Stimulated activated CD4-positive, alpha-beta T cell treated with anti-CD3 and anti-CD28 coated beads, Interleukin-15, amount 100 ng/mL, for 24 hours (primary cell): ENCODE data around the gene GADD45GIP1.
A peak's percentile ranks its signal among the peaks of the same experiment; 100 is the strongest.

Experiments
- DNase-seq: peaks from one replicate; pipeline ENCODE4 v3.0.0-alpha.2; 2020

The GADD45GIP1 gene

DNA sequence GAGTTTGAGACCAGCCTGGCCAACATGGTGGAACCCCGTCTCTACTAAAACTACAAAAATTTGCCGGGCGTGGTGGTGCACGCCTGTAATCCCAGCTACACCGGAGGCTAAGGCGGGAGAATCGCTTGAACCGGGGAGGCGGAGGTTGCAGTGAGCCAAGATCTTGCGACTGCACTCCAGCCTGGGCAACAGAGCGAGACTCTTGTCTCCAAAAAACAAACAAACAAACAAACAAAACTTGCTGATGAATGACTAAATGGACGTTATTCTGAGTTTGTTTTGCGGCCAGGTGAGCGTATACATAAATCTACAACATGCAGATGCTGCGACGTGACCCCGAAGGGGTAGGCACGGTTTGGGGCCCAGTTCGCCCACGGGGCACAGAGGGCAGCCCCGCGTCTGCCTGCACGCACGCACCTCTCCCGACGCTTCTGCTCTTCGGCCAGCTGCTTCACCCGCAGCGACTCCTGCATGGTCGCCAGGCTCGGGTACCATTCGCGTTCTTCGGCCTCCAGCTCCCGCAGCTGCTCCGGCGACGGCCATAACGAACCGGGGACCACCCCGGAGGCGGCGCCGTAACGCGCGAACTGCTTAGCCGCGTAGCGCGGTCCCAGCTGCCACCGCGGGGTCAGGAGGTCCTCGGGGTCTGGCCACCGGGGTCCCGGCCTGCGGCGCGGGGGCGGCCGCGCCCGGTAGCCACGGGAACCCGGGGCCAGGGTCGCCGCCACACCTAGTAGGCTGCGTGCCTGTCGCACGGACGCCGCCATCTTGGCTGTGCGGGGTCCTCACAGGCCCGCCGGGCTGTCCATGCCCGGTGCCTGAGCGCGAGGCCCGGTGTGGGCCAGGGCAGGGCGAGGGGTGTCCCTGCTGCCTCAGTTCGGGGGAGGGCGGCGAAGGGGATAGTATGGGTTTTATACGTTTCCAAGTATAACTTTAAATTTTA is at the start of gene GADD45GIP1:
TSS of gene GADD45GIP1 (minus strand) at position 778 of the 943 bp plus-strand sequence. CDS start at position 767, 11 bp downstream.
- DNase-seq = peak; percentile 91

DNA sequence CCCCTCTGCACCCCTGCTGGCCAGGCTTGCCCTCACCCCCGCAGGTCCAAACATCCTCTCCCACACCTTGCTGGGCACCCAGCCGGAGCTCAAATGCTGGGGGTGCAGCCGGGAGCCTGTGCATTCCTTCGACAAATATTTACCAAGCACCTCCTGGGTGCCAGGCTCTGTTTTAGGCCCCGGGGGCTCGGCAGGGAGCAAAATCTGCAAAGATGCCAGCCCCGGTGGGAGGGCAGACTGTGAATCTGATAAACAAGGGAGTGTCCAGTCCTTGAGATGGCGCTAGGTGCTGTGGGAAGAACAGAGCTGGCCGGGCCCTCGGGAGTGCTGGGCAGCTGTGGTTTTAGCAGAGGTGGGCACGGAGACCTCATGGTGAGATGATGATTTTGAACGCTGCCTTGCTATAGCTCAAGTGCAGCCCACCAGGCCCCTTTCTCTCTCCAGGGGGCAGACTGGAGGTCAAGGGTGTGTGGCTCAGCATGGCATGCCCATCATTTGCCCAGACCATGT is 48.9 kb upstream of the GADD45GIP1 start:
- DNase-seq = no peak

DNA sequence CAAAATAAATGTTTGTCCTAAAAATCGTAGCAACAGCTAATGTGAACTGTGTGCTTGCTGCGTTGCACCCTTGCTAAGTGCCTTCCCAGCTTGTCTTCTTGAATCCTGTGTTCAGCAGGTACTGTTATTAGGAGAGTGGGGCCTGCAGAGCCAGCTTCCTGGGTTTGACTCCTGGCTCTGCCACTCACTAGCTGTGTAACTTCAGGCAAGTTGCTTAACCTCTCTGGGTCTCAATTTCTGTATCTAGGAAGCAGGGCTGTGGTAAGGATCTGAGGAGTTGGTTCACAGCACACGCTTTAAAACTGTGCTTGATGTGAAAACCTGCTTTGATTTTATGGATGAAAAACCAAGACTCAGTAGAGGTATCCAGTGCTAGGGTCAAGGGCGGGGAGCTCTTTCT is 48.2 kb upstream of the GADD45GIP1 start:
- DNase-seq = no peak

DNA sequence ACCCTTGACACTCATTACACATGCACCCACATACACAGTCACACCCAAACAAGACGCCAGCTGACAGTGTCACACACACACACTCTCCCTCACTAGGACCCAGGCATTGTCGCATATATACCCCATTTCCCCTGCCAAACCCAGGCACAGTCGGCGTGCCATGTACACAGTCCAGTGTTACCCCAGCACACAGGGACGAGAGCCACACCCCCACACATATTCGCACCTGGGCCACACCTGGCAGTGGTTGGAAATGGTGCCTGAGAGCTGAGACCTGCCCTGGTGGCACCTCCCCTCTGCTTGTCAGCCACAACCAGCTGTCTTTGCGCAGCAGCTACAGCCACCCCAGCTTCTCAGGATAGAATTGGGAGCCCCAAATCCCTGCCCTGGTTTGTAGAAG is 47.2 kb upstream of the GADD45GIP1 start:
- DNase-seq = no peak

DNA sequence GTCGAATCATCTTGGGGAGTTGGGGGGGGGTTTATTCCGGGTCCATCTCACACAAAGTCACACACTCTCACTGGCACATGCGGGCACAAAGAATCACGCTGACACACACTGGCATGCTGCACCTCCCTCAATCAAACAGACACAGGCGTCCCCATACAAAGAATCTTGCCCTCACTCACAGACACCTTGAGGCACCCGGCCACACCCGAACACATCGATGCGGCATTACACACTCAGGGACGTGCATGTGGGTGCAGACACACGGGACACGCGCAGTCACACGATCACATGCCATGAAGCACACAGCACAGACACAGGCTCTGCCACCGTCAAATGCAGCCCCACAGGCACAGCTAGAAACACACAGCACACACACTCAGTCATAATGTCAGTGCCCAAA is 46.1 kb upstream of the GADD45GIP1 start:
- DNase-seq = no peak

DNA sequence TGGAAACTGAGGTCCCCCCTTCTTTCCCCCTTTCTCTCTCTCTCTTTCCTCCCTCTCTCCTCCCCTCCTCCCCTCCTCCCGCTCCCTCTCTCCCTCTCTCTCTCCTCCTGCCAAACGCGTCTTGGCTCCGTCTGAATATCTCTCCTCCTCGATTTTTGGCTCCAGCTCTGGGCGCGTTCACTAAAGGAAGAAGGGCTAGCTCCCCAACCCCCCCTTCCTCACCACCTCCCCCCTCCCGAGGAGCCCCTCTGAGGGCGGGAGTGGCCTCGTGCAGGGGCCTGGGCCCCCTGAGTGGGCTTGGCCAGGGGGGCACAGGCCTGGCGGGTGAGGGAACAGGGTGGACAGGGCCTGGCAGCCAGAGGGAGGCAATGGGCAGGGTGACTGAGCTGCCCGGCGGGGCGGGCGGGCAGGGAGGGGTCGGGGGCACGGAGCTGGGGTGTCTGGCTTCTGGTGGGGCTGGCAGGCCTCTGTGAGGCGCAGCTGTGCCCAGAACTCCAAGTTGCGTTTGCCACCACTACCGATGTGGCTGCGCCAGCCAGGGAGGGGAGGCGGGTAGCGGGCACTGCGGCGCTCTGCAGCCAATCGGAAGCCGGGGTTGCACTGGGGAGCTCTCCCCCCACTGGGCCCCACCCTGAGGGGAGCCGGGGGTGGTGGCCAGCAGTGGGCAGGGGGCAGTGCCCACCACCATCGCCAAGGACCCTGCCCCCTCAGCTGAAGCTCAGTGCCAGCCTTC is 45.3 kb upstream of the GADD45GIP1 start:
- DNase-seq = no peak

DNA sequence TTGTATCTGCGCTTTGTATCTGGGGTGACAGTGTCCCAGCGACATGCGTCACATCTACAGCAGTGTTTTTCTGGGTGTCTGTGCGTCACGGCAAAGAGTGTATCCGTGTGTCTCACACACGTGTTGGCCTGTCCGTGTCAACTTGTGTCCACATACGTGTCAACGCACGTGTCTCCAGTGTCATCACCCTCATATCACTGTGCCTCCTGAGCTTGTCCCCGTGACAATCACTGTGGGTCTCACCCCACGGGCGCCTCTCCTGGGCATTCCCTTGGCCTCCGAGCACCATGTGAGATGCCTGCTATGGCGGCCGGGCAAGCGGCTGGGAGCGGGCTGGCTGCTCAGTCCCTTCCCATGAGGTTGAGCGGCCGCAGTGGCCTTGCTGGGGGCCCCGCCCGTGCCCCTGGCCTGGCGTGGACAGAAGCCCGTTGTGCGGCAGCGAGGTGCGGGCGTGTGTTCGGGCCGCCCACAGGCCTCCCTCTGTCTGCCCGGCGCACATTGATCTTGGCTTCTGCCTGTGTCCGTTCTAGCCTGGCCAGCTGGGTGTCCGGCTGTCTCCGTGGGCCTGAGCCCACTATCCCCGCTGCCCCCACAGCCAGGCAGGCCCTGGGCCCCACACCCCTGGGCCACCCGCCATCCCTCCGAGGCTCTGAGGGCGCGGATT is 44.6 kb upstream of the GADD45GIP1 start:
- DNase-seq = no peak

DNA sequence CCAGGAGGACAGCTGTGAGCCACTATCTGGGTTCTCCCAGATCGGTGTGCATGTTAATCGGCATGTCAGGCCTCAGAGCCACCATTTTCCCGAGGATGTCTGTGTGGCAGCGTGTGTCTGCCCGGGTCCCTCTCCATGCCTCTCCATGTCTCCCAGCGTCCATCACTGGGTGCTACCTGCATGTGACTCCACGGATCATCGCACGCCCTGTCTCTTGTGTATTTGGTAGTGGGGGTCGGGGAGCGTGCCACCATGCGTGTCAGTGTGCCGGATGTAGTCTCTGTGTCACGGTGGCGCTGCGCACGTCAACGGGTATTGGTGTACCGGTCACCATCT is 44.1 kb upstream of the GADD45GIP1 start:
- DNase-seq = no peak

DNA sequence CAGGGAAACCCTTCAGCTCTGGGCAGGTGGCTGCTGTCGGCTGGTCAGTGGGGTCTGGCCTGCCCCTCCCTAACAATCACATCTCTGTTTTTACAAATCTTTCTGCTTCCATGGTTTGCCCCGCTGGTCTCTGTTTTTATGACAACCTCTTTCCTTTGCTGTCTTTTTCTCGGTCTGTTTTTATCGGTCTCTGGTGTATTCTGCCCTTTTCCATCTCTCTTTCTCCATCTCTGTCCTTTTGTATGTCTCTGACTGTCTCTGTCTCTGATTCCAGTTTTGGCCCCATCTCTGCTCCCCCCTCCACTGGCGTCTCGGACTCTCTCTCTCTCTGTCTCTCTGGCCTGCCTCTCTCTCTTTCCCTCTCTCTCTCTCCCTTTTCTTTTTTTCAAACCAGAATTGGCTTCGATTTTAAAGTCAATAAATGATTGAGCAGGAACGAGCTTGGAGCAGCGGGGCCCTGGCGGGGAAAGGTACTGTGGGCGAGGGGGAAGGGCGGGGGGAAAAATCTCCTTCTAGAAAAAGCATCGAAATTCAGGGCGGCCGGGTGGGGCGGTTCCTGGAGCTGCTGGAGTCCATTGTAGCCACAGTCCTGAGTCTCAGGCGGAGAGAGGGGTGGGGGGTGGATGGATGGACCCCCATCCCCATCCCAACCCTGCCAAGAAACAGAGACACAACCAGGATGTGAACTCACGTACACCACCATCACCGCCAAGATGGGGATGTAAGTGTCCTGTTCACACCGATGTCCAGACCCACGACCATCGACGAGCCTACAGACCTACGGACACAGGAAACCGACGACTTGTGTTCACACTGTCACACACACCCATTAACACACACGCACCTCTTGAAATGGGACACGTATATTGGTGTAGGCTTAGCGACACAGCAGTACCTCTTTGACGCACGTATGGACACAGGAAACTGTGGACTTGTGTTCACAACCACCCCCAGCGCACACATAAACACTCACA is 41.2 kb upstream of the GADD45GIP1 start:
- DNase-seq = no peak

DNA sequence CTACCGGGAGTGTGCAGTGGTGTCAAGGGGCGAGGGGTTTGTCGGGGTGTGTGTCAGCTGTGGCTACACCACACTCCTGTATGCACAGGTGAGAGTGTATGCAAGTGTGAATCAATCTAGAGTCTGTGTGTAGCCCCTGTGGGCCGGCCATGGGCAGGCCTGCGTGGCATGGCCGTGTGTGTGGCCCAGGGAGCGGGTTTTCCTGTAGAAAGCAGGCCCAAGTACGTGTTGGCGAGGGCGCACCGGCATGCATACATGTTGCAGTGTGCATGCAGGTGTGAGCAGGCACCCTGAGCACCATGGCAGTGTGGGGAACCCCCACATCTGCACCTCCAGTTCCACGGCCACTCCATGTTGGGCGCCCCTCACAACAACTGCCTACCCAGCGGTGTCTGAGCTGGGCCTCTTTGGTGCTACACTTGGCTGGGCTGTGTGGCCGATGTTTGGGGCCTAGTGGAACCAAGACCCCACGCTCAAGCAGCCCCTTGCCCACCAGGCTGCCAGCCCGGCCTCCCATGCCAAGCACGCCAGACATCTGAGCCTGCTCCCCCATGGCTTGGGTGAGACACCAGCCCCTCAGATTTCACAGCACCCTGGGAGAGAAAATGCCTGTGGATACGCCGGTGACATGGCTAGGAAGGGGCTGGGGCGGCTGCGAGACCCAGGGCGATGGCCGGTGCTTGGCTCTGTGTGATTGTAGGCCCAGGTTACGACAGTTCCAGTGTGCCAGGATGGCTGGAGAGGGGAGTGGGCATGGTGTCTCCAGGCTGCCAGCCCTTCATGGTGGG is 40.4 kb upstream of the GADD45GIP1 start:
- DNase-seq = no peak

DNA sequence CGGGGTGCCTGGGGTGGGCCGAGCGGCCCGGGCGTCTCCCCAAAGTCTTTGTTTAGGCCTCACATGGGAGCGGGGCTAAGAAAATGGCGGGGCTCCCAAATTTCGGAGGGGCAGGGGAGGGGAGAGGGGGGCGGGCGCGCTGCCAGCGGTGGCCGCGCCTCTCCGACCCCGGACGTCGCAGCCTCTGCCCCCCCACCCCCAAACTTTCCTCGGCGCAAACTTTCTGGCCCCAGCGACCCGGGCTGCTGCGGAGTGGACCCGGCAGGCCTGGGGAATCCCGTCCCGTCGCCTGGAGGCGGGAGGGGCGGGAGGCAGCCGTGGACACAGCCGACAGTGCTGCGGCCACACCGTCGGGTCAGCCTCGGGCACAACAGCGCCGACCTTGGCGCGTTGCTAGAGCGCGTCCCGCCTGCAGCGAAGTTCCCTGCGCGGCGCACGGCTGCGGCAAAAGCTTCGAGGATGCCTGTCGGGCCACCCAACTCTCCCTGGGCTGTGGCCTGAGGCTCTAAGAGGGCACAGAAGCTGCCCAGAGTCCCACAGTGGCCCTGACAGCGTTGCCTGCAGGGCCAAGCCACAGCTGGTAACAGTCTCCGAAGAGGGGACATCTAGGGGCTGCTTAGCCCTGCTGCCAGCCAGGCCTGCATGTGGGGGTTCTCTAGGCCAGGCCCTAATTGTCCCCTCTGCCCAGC is 39.5 kb upstream of the GADD45GIP1 start:
- DNase-seq = no peak

DNA sequence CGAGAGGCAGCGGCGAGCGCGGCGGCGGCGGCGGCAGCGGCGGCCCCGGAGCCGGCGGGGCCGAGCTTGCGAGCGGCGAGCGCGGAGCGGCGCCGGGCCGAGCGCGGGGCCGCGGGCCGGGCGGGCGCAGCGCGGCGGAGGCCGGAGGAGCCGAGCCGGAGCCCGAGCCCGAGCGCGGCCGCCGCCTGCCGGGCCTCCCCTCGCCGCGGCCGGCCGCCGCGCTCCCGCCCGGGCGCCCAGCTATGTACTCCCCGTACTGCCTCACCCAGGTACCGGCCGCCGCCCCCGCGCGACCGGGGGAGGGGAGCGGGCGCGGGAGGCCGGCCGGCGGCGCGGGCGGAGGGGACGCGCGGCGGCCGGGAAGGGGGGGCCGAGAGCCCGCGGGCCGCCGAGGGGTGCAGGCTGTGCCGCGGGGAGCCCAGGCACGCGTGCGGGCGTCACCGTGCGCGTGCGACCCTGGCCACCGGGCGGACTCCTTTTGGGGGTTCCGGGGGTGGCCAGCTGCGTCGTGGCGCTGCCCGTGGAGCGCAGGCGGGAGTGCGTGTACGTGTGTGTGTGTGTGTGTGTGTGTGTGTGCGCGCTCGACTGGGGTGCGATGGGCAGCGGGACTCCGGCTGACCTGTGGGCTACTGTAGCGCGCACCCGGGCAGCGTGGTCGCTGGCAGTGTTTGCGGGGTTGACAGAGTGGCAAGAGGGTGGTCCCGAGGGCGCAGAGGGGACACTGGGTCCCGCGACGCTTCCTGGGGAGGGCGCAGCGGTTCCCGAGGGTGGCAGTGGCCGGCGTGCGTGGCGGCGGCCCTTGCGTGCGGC is 38.8 kb upstream of the GADD45GIP1 start:
- DNase-seq = peak; percentile 37

DNA sequence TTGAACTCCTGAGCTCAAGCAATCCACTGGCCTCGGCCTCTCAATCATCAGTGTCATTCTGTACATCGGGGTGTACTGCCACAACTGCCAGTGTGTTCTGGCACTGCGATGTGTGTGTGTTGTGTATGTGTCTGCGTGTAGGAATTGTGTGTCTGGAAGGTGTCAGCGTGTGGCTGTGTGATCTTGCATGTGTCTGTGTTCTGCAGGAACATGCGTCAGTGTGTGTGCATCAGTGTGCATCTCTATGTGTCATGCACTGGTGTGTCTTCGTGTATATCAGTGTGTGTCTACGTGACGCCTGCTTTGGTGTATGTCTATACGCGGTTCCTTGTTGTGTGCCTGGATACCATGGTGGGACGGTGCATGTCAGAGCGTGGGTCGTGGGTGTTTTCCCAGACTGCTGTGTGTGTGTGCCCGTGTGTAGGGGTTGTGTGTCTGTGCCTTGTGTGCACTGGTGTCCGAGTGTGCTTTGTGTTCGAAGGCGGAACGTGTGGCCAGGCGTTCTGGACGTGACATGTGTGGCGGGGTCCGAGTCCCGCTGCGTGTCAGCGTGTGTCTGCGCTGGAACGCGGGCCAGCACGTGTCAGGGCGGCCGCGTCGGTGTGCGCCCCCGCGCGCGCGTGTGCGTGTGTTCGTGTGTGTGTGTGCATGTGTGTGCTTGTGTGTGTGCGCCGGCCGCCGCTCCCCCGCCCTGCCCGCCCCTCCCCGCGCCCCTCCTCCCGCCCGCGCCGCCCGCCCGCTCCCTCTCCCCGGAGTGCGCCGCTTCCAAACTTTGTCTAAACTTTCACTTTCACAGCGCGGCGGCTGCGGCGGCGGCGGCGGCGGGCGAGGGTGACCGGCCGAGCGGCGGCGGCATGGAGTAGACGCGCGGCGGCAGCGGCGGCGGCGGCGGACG is 37.9 kb upstream of the GADD45GIP1 start, which contains the start of gene NFIX:
TSS of gene NFIX (plus strand) at position 775 of the 895 bp plus-strand sequence. CDS start 363 bp downstream, outside the sequence.
- peak; percentile 75 for DNase-seq

DNA sequence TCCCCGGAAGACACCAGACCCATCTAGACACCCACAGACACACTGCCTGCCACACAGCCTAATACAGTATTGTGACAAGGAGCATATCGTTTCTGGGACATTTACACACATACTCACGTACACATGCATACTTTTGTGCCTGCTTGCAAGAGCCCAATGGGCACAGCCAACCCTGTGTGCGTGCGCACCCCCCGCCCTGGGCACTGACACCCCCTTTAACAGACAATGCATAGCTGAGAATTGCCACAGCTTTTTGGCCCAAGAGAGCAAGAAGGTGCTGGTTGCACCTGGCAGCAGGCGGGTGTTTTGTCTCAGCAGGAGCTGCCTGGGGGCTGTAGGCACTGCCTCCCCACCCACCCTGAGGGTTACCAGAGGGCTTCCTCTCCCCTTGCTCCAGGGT is 36.5 kb upstream of the GADD45GIP1 start:
- DNase-seq = no peak

DNA sequence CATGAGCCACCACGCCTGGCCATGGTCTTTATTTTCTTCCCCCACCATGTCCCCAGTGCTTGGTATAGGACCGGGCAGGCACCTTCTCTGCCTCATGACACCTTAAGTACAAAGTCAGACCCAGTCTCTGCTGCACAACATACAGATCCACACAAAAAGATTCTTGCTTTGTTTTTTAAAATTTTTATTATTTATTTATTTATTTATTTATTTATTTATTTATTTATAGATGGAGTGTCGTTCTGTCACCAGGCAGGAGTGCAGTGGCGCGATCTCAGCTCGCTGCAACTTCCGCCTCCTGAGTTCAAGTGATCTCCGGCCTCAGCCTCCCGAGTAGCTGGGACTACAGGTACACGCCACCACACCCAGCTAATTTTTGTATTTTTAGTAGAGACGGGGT is 35.7 kb upstream of the GADD45GIP1 start:
- no peak for DNase-seq

DNA sequence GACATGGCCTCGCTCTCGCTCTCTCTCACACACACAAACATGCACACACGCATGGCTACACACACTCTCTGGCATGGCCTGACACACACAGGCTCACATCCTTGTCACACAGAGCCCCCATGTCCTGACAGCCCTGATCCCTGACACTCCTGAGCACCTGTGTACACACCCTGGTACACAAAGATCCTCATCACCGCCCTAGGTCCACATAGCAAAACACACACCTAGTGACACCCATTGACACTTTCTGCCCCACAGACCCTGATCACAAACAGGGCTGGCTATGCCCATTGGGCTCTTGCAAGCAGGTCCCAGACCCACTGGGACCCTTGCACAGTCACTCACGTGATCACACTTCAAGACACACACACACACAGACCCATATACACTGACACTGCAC is 34.3 kb upstream of the GADD45GIP1 start:
- DNase-seq = no peak

DNA sequence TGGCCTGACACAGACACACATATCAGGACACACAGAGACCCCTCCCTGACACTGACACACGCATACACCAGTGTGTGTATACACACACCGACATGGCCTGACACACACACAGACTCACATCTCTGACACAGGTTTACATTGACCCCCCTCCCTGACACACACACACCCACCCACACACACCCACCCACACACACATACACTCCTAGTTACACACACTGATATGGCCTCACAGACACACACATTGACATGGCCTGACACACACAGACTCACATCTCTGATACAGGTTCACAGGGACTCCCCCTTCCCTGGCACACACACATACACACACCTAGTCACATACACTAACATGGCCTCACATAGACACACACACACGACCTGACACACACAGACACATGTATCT is 33.8 kb upstream of the GADD45GIP1 start:
- no peak for DNase-seq

DNA sequence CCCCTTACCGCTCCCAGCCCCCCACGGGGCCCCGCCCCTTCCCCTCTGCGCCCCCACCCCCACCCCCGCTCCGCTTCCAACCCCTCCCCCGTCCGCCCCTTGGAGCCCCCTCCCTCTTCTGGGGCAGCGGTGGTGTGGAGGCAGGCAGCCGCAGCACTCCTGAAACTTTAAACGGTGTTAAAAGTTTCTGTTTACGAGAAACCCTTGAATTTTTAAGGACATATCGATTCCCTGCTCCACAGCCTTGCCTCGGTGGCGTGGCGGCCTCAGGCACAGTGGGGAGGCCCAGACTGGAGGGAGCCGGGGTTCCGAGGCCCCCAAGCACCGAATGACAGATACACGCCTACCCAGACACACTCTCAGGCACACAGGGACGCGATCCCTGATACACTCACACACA is 33.4 kb upstream of the GADD45GIP1 start:
- no peak for DNase-seq

DNA sequence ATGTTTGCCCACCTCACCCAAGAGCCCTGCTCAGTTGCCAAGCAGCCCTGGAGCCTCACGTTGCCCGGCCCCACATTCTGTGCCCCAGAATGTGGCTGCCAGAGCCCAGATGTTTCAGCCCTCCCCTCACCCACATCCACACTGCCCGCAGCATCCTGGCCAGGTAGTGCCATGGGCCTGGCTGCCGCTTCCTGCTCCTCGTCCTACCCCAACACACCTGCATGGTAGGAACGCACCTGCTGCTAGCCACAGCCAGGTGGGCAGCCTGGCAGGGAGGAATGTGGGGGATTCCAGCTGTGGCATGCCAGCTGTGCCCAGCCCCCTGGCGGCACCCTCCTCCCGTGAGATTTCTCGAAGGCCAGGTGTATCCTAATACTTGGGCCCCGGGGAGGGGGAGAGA is 30.8 kb upstream of the GADD45GIP1 start:
- no peak for DNase-seq
